Fibroblast of skin of left biceps (primary cell): Measurements from ENCODE around the gene PLEKHG4B.
"Not testable (repeated sequence)": the region's sequence is repeated elsewhere in the genome, so short reads cannot be mapped to it uniquely, and the experiment has no call there.

Experiments
- DNase-seq, 2 experiments: peaks; one replicate each; pipeline ENCODE4 v3.0.0-alpha.2; 2013; ENCODE audit warnings: low read depth in 2 of 2

PLEKHG4B gene

GRCh38 chr5:199950-200645 lies 108.1 kb downstream of the PLEKHG4B start:
- DNase-seq, result no peak

GRCh38 chr5:200985-201384 lies 109.0 kb downstream of the PLEKHG4B start:
- no peak for DNase-seq

- no peak for DNase-seq
These were observed 109.7 kb downstream of the PLEKHG4B start for GRCh38 chr5:201672-202071.

GRCh38 chr5:203246-203930 lies 111.4 kb downstream of the PLEKHG4B start:
- no peak for DNase-seq

- no peak for DNase-seq
These were observed 112.0 kb downstream of the PLEKHG4B start for GRCh38 chr5:204001-204400.

- DNase-seq, result no peak
These were observed 112.5 kb downstream of the PLEKHG4B start for GRCh38 chr5:204462-204861.

- no peak for DNase-seq
These were observed 113.2 kb downstream of the PLEKHG4B start for GRCh38 chr5:204966-205670.

- no peak for DNase-seq
These were observed 114.4 kb downstream of the PLEKHG4B start for GRCh38 chr5:206406-206805.

GRCh38 chr5:206927-207536 lies 115.1 kb downstream of the PLEKHG4B start:
- DNase-seq, result no peak

GRCh38 chr5:207599-207998 lies 115.6 kb downstream of the PLEKHG4B start:
- DNase-seq, result no peak

- DNase-seq, result no peak
These were observed 116.6 kb downstream of the PLEKHG4B start for GRCh38 chr5:208449-209114.

- DNase-seq, result no peak
These were observed 121.9 kb downstream of the PLEKHG4B start for GRCh38 chr5:213803-214395.

GRCh38 chr5:215256-215655 lies 123.3 kb downstream of the PLEKHG4B start:
- DNase-seq, result not testable (repeated sequence)

GRCh38 chr5:216076-216475 lies 124.1 kb downstream of the PLEKHG4B start:
- DNase-seq, result not testable (repeated sequence)

GRCh38 chr5:217494-218456 lies 125.8 kb downstream of the PLEKHG4B start, which contains the start of the genes CCDC127 and SDHA:
CCDC127 (minus strand) TSS chr5:218153; CDS start chr5:216849, 1,304 bp downstream.
SDHA (plus strand) TSS chr5:218320; CDS start chr5:218356, 36 bp downstream.
- DNase-seq, result peak; percentile 70 to 76

- no peak for DNase-seq
These were observed 126.7 kb downstream of the PLEKHG4B start for GRCh38 chr5:218457-219291.

- no peak for DNase-seq
These were observed 127.5 kb downstream of the PLEKHG4B start for GRCh38 chr5:219460-219863.

GRCh38 chr5:219991-220390 lies 128.0 kb downstream of the PLEKHG4B start:
- no peak for DNase-seq
